ENCODE measurements around the gene FMN2. TPM values are rescaled to one million over a fixed set of nuclear protein-coding genes. Genes with fewer than 3 reads are reported as not detected.

Gene FMN2
- polyA plus RNA-seq, 3 donors = 4.7 to 6.5 (median 4.9) TPM

- no peak for DNase-seq
Measured at GRCh38 chr1:240423246-240423924, 331.7 kb downstream of the FMN2 start.

GRCh38 chr1:240424740-240425464, 333.2 kb downstream of the FMN2 start:
- DNase-seq = no peak

GRCh38 chr1:240426051-240426450, 334.4 kb downstream of the FMN2 start:
- no peak for DNase-seq

DNA sequence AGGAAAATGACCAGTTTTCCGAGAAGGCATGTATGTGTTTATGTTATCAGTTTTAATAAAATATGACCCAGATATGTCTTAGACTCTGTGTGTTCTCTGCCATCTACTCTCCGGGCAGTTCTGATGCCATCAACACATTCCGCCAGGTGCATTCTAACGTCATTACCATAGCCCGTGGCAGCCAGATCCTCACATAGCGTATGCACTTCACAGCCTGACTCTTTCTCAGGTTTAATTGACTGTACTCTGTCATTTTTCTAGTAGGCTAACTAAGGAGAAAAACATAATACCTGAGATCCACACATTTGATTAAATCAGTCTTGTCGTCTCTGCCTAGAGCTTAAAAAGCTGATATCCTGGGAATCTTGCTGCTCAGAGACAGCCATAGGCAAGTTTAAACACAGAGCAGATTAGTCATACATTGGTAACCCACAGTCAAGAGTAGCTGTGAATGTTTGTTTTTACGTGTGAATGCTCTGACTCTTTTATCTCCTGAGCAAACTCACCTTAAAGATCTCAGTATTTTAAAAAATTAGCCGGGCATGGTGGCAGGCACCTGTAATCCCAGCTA, 344.4 kb downstream of the FMN2 start:
- no peak for DNase-seq

DNA sequence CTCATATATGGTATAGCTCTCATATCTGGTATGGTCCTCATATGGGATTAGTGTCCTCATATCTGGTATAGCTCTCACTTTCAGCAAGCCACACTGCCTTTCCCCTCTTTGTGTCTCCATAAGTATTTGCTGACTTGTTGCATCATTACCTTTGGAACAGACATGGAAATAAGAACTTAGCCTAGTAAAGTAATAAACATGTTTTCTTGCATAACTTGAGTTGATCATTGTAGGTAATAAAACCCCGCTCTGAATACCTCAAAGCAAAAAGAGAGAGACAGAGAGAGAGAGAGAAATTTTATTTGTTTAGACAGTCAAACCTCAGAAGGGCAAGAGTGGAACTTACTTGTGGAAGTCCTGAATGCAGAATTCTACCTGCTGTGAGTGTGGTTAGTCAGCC, 350.0 kb downstream of the FMN2 start:
- no peak for DNase-seq

GRCh38 chr1:240445369-240445768, 353.7 kb downstream of the FMN2 start:
- no peak for DNase-seq

DNA sequence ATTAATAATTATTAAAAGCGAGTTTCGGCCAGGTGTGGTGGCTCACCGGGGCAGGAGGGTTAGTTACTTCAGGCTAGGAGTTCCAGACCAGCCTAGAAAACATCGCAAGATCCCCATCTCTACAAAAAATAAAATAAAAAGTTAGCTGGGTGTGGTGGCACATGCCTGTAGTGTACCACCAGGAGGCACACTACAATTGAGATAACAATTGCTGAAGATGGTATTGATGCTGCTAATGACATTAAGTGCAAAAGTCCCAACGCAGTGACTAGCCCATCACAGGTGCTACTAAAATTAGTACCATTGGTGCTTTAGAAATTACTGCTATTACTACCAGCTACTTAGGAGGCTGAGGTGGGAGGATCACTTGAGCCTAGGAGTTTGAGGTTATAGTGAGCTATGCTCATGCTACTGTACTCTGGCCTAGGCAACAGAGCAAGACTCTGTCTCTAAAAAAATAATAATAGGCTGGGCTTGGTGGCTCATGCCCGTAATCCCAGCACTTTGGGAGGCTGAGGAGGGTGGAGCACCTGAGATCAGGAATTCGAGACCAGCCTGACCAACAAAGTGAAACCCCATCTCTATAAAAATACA, 363.6 kb downstream of the FMN2 start:
- DNase-seq = no peak

- DNase-seq = no peak
Measured at GRCh38 chr1:240457203-240457602, 365.5 kb downstream of the FMN2 start.

GRCh38 chr1:240462277-240462676, 370.6 kb downstream of the FMN2 start:
- no peak for DNase-seq

GRCh38 chr1:240462766-240463395, 371.2 kb downstream of the FMN2 start:
- no peak for DNase-seq

- no peak for DNase-seq
Measured at GRCh38 chr1:240464099-240464498, 372.4 kb downstream of the FMN2 start.

DNA sequence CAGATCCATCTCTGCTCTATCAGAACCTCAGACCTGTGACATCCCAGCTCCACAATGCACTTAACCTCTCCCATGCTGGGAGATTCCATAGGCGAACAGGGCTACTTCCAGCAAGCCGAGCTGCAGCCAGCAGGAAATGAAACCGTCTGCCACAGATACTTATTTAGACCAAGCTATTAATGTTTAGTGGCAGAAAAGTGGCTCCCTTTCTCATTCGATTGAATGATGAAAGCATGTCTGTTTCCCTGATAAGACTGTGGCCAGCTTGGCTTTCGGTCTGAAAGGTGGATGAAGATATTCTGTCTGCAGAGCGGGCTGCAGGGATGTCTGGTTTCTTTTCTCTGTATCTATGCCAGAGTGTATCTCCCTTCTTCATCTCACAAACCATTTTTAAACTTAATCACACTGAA, 373.9 kb downstream of the FMN2 start:
- DNase-seq = no peak

- no peak for DNase-seq
Measured at GRCh38 chr1:240466509-240466908, 374.8 kb downstream of the FMN2 start.

- no peak for DNase-seq
Measured at GRCh38 chr1:240467895-240468294, 376.2 kb downstream of the FMN2 start.

DNA sequence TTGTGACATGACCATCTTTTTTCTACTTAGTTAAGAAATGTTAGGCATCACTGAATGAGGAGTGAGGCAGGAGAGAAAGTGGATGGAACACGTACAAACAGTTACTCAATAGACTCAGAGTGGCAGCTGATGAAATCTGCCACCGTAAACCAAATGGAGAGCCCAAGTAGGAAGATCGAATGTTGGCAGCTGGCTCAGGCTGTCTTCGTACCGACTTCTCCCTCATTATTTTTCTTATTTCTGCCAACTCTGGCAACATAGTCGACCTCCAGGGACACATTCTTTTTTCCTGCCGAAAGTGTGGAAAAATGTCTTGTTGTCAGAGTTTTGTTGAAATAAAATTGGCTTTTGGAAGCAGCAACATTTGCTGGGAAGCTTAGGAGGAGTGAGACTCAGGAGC, 377.0 kb downstream of the FMN2 start:
- DNase-seq = no peak

DNA sequence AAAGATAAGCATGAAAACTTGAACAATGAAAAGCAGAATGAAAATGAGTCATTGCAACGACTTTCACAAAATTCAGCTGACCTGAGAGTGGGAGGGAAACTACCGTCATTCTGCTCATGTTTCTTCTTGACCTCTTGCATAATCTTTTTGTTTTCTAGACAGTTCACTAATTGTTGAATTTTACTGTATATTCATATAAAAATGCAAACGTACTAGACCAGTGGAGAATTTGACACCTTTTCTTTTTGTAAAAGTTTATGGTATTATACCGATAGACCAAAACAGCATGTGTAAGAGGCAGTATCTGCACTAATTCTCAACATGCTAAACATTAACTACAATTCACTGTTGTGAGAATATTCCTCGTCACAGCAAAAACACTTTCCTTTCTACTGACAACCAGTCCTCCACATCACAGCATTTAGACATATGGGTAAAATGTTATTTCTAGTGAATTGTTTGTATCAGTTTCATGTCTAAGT, 382.5 kb downstream of the FMN2 start:
- no peak for DNase-seq

DNA sequence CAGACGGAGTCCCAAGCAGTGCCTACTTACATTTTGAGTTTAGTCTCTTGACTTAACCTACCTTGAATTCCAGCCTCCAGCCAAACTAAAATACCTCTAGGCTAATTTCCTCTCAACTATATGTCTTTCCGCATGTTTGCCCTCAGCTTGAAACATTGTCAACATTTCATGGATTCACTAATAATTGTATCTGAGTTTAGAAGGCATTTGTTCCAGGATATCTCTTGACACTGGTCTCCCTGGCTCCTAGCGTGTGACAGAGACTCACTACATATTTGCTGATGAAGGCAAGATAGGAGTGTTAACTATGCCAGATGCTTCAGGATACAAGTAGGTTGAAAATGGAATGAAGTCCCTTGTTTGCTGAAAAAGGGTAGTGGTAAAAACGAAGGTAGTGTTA, 384.1 kb downstream of the FMN2 start:
- no peak for DNase-seq

DNA sequence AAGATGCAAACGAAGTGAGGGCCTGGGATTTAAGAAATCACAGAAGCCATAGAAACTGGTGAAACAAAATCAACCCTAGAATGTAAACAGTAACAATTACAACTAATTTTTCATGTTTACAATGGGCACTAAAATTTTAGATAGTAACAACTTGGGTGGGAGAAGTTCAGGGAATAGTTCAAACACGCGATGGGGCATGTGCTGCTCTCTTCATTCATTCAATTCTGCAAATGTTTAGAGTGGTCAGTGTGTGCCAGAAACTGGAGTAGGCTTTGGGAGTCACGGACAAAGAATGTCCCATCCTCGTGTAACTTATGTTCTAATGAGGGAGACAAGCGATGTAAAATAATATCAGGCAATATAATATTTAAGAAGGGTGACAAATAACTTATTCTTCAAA, 386.9 kb downstream of the FMN2 start:
- DNase-seq = no peak

- DNase-seq = no peak
Measured at GRCh38 chr1:240484804-240485443, 393.2 kb downstream of the FMN2 start.

- DNase-seq = no peak
Measured at GRCh38 chr1:240486611-240487010, 394.9 kb downstream of the FMN2 start.

DNA sequence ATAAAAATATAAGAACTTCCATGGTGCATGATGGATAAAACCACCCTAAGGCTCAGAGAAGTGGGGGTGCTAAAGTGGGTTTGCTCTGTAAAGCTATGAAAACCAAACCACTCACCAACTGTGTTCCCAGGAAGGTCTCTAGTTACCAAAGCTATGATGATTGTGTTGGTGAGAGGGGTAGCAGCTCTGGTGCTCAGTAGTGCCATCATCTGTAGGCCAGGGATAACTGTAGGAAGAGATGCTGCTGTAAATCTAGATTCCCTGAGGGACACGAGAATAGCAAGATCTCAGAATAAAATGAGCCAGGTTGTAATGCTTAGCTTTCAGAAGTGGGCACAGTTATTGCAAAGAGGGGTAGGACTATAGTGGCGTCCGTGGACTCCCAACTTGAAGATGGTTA, 395.8 kb downstream of the FMN2 start:
- DNase-seq = no peak

GRCh38 chr1:240491156-240491555, 399.5 kb downstream of the FMN2 start:
- DNase-seq = no peak

All from renal pelvis (tissue), 4 donors.